T-helper 22 cell (primary cell): ENCODE data around the gene DMXL1.

Experiments
- DNase-seq: peaks from one replicate; pipeline ENCODE4 v3.0.0-alpha.2; 2020; ENCODE audit warnings: low read depth

Gene DMXL1, protein sequence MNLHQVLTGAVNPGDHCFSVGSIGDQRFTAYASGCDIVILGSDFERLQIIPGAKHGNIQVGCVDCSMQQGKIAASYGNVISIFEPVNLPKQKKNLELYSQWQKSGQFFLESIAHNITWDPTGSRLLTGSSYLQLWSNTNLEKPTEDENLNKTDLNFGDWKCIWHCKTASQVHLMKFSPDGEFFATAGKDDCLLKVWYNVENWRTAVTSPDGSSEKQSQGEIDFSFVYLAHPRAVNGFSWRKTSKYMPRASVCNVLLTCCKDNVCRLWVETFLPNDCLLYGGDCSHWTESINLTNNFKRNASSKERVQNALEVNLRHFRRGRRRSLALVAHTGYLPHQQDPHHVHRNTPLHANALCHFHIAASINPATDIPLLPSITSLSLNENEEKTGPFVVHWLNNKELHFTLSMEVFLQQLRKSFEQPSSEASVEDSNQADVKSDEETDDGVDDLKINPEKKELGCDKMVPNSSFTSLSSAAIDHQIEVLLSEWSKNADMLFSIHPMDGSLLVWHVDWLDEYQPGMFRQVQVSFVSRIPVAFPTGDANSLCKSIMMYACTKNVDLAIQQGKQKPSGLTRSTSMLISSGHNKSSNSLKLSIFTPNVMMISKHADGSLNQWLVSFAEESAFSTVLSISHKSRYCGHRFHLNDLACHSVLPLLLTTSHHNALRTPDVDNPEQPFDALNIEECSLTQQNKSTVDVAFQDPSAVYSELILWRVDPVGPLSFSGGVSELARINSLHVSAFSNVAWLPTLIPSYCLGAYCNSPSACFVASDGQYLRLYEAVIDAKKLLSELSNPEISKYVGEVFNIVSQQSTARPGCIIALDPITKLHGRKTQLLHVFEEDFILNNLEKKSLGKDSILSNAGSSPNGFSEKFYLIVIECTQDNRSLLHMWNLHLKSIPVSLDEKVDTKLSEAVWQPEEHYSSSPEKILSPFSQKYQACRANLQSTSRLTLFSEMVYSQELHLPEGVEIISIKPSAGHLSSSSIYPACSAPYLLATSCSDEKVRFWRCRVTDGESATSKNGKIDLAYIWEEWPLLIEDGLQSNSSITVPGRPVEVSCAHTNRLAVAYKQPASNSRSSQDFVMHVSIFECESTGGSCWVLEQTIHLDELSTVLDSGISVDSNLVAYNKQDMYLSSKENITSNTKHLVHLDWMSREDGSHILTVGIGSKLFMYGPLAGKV (N-terminal part only)

DNA sequence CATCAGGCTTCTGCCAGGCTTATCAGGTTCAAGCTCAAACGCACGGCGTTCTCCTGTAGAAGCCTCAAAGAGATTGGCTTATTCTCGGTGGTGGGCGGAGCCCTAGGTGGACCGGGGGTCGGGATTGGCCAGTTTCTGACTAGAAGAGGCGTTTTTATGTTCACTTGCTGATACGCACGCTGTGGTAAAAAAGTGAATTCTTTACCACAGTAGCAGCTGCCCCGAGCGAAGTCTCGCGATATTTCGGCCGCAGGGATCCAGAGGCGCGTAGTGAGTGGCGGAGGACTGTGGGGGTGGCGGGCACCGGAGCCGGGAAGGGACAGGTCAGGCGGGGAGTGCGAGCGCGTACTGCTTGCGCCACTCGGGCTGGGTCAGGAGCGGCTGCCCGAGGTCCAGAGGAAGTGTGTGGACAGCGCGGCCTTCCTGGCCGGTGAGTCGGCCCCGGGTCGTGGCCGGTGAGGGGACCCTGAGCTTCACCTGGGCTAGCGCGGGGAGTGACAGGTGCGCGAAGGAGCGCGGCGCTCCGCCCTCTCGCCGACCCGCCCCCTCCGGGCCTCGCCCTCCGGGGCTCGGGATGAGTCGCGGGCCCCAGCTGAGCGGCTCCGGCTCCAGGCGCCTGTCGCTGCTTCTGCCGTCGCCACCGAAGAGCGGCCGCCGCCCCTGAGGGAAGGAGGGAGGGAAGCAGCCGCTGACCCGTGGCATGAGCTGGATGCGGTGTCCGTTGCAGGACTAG is at the start of gene DMXL1:
DMXL1 (plus strand) TSS at position 260 of the 733 bp plus-strand sequence. CDS start 483 bp downstream, outside the sequence.
- DNase-seq = peak; percentile 97

DNA sequence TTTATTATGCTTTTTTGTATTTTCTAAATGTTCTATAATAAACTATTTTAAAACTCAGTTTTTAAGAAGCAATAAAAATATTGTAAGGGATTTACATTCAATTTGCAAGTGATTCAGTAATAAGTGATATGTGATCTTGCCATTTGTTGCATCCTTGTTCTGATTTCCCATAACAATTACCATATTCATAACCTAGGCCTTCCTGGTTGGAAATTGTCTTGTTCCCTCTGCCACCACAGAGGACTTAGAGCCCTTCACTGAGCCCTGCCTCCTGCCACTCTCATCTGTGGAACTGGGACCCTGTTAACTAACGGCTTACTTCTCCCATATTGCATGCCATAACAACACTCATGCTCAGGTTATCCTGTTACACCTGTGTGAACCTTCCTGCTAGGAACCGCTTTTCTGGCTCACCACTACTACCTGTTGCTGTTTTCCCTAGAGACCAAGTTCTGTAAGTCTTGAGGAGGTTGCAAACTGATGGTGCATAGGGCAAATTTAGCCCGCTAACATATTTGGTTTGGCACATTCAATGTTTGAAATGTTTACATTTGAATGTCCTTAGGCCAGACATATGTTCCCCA is 49.6 kb upstream of the DMXL1 start:
- DNase-seq = no peak

DNA sequence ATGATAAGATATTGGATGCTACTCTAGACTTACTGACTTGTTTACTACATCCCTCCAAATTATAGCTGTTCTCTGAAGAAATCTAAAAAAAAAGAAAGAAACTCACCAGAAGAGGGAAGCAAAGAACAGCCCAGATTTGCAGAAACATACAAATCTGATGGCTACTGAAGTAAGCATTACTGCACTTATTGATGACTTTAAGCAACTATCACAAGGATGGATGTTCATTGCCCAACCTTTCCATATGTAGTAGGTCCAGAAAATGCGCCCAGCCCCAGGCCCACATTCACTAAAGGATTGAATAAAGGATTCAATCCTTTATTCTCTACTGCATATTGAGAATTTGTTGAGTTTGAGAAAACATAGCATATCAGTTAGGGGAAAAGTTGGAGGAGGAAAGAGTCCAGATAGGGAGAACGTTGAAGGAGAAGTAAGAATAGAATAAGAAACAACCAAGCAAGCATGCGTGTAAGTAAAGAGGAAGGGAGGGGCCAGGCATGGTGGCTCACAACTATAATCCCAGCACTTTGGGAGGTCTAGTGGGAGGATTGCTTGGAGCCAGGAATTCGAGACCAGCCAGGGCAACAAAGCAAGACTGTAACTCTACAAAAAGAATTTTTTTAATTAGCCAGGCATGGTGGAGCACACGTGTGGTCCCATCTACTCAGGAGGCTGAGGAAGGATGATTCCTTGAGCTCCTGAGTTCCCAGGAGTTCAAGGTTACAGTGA is 48.7 kb upstream of the DMXL1 start:
- DNase-seq = no peak

DNA sequence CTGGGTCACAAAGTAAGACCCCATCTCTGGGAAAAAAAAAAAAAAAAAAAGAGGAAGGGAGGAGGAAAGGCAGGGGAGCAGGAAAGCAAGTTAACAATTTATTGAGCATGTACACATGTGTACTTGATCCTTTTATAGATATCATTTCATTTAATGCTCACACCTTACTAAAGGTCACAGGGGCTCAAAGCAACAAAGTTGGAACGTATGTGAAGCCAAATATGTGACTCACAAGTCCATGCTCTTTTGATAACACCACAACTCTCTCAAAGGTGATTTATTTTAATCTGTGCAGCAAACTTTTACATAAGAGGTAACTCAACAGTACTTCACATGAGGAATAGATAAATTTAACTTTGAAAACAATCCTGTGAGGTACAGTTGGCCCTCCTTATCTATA is 48.1 kb upstream of the DMXL1 start:
- DNase-seq = no peak

DNA sequence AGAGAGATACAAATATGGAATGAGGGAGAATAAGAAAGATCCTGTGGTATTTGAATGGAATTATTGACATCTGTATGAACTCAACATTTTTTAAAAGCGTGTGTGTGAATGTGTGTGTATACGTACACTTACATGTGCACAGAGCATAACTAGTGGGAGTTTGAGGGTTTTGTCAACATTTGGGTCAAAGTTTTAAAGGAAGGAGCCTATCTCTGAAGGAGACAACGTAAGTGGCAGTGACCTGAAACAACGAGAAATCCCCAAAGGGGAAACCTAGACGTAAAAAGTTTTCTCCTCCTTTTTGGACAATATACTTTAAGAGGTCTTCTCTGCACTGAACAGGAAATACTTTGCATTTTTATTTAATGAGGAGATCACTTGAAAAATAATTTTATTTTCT is 42.3 kb upstream of the DMXL1 start:
- DNase-seq = no peak

DNA sequence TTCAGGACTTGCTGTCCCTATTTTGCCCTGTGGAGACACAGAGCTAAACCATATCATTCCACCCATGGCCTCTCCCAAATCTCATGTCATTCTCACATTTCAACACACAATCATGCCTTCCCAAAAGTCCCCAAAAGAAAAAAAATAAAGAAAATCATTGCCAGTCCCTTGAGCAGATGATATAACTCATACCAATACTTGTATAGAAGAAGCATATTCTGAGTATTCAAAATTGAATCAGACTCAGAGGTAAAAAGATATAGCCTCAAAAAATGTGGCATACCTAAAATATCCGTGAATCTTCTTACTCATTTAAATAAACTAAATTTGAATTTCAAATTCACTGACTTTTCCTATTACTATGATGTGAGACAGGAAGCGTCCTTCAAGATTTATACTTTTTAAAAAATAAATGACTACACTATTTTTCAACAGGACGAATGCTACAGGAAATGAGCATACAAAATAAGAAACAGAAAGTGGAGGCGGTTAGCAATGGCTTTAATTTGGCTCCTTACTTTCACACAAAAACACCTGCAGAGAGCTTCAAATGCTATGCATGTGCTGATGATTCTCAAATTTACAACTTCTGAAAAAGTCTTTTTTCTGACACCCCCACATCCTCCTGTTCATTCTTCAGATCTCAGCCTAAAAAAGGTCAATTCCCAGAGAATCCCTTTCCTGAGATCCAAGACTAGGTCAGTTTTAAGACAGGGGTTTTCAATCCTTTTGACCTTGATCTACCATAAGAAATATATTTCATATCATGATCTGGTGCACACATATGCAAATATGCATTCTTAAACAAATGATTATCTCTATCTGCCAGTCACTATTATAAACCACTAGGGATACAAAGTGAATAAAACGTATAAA is 39.6 kb upstream of the DMXL1 start:
- DNase-seq = no peak

DNA sequence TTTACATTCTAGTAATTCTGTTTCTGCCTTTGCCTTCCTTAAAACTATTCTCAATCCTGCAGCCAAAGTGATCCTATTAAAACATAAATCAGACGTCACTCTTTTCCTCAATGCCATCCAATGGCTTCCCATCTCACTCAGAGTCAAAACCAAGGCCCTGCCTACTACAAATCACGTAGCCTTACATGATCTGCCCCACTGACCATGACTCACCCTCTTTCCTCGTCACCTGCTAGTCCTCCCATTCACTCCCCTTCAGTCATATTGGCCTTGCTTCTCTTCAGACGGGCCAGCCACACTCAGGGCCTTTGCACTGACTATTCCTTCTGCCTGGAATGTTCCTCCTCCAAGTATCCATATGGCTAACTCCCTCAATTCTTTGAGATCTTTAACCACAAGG is 39.0 kb upstream of the DMXL1 start:
- no peak for DNase-seq

DNA sequence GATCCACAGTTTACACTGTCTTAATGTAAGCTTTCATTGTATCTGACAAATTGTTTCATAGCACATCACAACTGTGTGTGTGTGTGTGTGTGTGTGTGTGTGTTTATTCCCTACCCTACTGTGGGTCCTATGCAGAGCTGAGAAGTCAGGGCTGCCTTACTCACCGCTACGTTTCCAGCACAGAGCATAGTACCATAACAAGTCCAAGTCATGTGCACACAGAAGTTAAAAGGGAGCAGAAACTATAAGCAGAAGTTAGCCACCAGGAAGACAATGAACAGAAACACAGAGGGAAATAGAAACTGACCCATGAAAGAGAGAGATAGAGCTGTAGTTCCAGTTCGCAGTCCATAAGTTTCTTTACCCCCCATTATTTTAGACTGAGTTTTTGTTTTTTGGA is 38.2 kb upstream of the DMXL1 start:
- no peak for DNase-seq

DNA sequence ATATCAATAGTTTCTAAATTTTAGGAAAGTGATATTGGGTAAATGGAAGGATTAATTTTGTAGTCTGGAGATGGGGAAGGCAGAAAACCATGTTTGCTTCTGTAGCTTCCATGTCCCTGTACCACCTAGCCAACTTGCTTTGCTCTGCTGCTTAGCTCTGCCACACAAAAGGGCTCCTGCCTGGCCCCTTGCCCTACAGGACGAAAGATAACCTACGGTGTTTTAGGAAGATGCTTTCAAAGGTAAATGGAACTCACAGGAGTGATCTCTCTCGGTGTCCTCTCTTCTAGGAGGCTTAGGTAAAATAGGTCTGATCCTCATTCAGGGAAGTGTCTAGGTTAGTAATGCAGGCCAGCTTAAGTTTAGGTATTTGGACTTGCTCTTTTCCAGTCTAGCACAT is 37.8 kb upstream of the DMXL1 start:
- DNase-seq = no peak

DNA sequence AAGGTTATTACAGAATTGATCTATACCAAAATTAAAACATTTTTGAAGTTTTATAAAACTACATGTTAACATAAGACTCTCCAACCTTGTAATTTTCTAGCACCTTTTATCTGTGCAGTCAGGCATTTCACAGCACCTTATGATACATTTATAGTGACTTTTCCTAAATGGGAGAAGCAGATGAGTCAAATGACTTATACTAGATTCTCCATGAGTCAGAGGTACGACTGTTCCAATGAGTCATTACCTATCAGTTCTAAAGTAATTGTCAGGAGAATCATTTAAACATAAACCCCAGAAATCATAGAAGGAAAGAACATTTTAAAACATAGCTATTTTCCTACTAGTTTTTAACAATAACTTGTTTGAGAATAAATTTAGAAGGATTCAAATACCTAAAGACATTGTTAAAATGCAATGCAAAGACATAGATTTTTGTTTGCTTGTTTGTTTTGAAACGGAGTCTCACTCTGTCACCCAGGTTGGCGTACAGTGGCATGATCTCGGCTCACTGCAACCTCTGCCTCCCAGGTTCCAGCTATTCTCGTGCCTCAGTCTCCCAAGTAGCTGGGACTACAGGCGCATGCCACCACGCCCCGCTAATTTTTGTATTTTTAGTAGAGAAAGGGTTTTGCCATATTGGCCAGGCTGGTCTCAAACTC is 34.7 kb upstream of the DMXL1 start:
- no peak for DNase-seq

DNA sequence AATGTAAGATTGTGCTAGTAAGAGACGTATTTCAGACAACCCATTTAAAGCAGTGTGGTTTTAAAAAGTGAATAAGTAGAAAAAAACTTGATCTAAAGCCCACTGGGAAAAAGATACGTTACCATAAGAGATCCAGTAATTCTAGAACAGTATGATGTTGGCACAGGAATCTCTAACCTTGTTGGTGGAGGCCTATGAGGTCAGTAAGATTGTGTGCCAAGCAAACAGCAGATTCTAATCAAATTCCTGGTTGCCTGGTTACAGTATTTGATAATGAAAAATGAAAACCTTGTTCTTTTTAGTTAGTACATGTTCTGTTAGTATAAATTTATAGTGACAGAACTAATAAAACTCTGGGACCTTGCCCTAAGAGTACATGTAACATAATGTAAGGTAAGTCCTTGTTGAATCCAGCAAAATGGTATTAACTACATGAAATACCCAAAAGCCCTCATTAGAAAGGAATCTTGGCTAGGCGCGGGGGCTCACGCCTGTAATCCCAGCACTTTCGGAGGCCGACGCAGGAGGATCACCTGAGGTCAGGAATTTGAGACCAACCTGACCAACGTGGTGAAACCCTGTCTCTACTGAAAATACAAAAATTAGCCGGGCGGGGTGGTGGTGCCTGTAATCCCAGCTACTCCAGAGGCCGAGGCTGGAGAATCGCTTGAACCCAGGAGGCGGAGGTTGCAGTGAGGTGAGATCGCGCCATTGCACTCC is 33.2 kb upstream of the DMXL1 start:
- no peak for DNase-seq

DNA sequence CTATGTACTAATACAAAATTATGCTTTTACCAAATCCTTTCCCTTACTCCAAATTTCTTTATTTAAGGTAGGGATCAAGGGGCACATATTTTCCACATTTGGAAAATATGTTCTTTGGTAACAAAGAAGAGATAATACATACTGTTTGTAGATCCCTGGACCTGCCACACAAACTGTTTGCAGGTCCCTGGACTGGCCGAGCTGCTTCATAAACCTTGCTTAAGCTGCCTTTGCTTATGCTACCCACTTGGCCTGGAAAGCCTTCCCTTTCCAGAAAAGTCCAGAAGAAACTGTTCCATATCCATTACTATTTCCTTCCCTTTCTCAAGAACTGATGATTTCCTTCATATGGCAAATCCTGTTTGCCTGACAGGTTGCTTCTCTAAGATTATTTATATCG is 22.6 kb upstream of the DMXL1 start:
- no peak for DNase-seq

DNA sequence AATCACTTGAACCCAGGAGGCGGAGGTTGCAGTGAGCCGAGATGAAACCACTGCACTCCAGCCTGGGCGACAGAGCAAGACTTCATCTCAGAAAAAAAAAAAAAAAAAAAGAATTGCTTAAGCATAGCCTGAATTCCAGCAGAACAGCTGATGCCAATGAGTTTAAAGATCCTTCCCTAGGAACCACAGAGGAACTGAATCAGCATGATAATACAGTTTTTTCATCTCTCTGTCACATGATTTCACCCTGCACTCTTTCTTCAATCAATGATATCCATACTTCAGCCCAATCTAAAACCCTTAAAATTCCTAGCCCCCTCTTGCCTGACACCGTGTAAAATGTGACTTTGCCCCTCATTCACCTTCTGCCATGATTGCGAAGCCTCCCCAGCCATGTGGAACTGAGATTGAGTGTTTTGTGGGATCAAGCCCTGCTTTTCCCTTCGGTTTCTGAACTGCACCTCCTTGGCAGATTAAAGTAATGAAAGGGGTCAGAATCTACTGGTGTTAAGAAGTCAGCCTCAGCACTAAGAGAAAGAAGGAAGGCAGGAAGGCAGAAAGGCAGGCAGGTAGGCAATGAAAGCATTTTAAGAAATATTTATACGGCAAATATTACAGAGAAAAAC is 20.9 kb upstream of the DMXL1 start:
- no peak for DNase-seq

DNA sequence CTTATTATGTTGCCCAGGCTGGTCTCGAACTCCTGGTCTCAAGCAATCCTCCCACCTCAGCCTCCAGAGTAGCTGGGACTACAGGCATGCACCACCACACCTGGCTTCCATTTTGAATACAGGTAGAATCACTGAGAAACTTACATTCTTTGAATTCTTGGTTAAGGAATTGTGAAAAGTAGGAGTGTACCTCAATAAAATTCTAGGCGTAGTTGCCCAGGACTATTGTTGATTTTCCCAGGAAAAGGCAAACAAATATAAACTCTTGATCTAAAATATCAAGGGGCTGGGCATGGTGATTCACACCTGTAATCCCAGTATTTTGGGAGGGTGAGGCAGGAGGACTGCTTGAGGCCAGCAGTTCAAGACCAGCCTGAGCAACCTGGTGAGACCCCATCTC is 16.8 kb upstream of the DMXL1 start:
- no peak for DNase-seq

DNA sequence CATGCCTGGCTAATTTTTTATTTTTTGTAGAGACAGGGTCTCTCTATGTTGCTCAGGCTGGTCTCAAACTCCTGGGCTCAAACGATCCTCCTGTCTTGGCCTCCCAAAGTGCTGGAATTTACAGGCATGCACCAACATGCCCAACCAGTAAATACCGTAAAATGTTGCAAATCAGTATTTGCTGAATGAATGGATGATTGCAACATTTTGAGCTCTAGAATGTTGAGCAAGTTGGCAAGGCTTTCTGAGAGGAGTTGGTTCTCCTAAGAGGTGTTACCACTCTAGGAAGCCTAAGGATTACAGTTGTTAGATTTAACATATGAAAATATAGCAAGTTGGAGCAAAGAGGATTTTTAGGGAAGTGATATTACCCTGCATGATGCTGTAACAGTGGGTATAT is 15.6 kb upstream of the DMXL1 start:
- DNase-seq = no peak

DNA sequence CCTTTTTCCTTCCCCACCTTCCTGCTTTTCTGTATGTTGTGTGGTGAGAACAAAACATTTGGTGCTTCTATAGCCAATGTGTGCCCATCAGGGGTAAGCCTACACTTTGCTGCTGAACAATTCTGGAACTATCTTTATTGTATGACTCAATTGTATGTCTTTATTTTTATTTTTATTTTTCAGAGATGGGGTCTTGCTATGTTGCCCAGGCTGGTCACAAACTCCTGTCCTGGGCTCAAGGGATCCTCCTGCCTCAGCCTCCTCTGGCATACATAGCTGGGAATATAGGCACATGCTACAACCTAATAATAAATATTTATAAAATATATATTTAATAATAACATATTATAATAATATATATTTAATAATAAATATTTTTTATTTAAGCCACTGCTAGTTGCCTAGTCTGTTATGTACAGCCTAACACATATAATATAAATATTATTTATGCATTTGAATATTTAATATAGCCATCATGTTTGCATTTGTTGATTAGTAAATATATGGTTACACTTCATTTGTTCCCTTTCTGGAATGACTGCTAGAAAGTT is 11.8 kb upstream of the DMXL1 start:
- no peak for DNase-seq

DNA sequence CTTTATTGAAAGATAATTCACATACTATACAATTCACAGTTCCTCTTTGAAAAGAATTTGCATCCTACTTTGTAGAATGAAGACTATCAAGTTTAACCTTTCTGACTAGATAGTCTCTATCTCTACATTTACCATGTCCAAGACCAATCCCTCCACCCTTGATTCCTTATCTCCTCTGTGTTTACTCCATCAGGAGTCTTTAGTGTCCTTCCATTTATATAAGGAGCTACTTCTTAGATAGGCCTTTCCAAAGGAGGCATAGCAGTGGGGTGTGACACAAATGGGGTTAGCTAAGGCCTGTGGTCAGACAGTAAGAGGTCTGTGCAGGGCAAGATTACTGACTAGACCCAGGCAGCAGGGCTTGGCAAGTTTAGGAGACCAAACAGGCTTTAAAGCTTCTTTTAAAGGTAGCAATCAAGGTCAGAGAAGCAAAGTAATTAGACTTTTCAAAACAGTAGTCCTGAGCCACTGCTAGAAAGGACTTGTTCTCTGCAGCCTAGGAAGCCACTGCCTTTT is 11.1 kb upstream of the DMXL1 start:
- no peak for DNase-seq
